IPS-NIHi7 (cell line): ENCODE data around the gene CHN2.

Experiments used
- DNase-seq: peaks from one replicate; pipeline ENCODE4 v3.0.0; 2012; ENCODE audit warnings: mixed read lengths; ENCODE audit errors: extremely low spot score

CHN2 gene

GRCh38 chr7:29228289-29229011, 33.9 kb downstream of the CHN2 start:
- DNase-seq: no peak

GRCh38 chr7:29229066-29229465, 34.5 kb downstream of the CHN2 start:
- DNase-seq: no peak

- no peak for DNase-seq
These were observed 35.4 kb downstream of the CHN2 start for GRCh38 chr7:29229946-29230345.

GRCh38 chr7:29230871-29231345, 36.3 kb downstream of the CHN2 start:
- no peak for DNase-seq

- DNase-seq: no peak
These were observed 37.2 kb downstream of the CHN2 start for GRCh38 chr7:29231671-29232232.

GRCh38 chr7:29234438-29234837, 39.9 kb downstream of the CHN2 start:
- DNase-seq: no peak

GRCh38 chr7:29236071-29236580, 41.6 kb downstream of the CHN2 start:
- DNase-seq: no peak

GRCh38 chr7:29236649-29237048, 42.1 kb downstream of the CHN2 start:
- no peak for DNase-seq

- DNase-seq: no peak
These were observed 42.9 kb downstream of the CHN2 start for GRCh38 chr7:29237489-29237888.

GRCh38 chr7:29239638-29240037, 45.1 kb downstream of the CHN2 start:
- peak; percentile 70 for DNase-seq

- DNase-seq: no peak
These were observed 47.7 kb downstream of the CHN2 start for GRCh38 chr7:29242265-29242664.

GRCh38 chr7:29243910-29244655, 49.5 kb downstream of the CHN2 start:
- peak; percentile 66 for DNase-seq

GRCh38 chr7:29247224-29247962, 52.8 kb downstream of the CHN2 start:
- DNase-seq: no peak

GRCh38 chr7:29247963-29248236, 53.3 kb downstream of the CHN2 start:
- no peak for DNase-seq

- DNase-seq: no peak
These were observed 54.3 kb downstream of the CHN2 start for GRCh38 chr7:29248713-29249382.

- no peak for DNase-seq
These were observed 54.8 kb downstream of the CHN2 start for GRCh38 chr7:29249383-29249750.

GRCh38 chr7:29249860-29250259, 55.3 kb downstream of the CHN2 start:
- DNase-seq: no peak

GRCh38 chr7:29253225-29253624, 58.6 kb downstream of the CHN2 start:
- DNase-seq: no peak

GRCh38 chr7:29254591-29254990, 60.0 kb downstream of the CHN2 start:
- peak; percentile 30 for DNase-seq

- no peak for DNase-seq
These were observed 60.8 kb downstream of the CHN2 start for GRCh38 chr7:29255199-29255878.
